CD4-positive, alpha-beta T cell (primary cell): ENCODE results near the gene PRKCSH. TPM values are rescaled to one million over a fixed set of nuclear protein-coding genes. Genes with fewer than 3 reads are reported as not detected.

Source experiments
- ATAC-seq: fragments of 200-7000 bp; cut with Tn5 transposase; one replicate; pipeline ENCODE4 v1.10.0; 2022; ENCODE audit warnings: mild to moderate bottlenecking; ENCODE audit not compliant: poor library complexity
- CTCF ChIA-PET: fragments of 350-600 bp; sonication (Branson Sonifier 250); formaldehyde crosslinking; loops from one replicate; lab custom pipeline; 2021; ENCODE audit warnings: antibody characterized with exemption, inconsistent platforms; lab: Charles Lee
- POLR2A ChIA-PET: fragments of 350-600 bp; sonication (Branson Sonifier 250); formaldehyde crosslinking; loops from one replicate; lab custom pipeline; 2021; ENCODE audit warnings: antibody characterized with exemption, inconsistent platforms; lab: Charles Lee
- DNase-seq, 14 experiments: peaks; one replicate each; pipeline ENCODE4 v3.0.0-alpha.2; 2013 to 2020; ENCODE audit warnings: mixed read lengths in 2 of 14
- H3K27ac ChIP-seq, 2 donors: one replicate each; pipeline versions ENCODE4 v1.5.1 to v1.7.0; 2013; ENCODE audit warnings: low read length in 2 of 2, low read depth in 1 of 2, mild to moderate bottlenecking in 1 of 2
- H3K27me3 ChIP-seq, 2 experiments: 1 replicate in 1 of 2; 2 replicates in 1 of 2; pipeline versions ENCODE4 v1.6.1 to v1.7.0; 2013; ENCODE audit warnings: low read length in 2 of 2, control low read depth in 1 of 2, mild to moderate bottlenecking in 1 of 2, moderate library complexity in 1 of 2; ENCODE audit not compliant: insufficient read depth in 2 of 2, control insufficient read depth in 1 of 2
- H3K36me3 ChIP-seq: one replicate; pipeline ENCODE4 v1.6.1; 2013; ENCODE audit warnings: low read length, control low read depth; ENCODE audit not compliant: insufficient read depth
- H3K4me1 ChIP-seq: one replicate; pipeline ENCODE4 v1.6.1; 2013; ENCODE audit warnings: low read length, control low read depth; ENCODE audit not compliant: insufficient read depth
- H3K4me3 ChIP-seq: one replicate; pipeline ENCODE4 v1.5.1; 2013; ENCODE audit warnings: mild to moderate bottlenecking, low read length, moderate library complexity
- H3K9me3 ChIP-seq, 2 experiments: 1 replicate in 1 of 2; 2 replicates in 1 of 2; pipeline versions ENCODE4 v1.6.1 to v1.7.0; 2013; ENCODE audit warnings: low read length in 2 of 2, mild to moderate bottlenecking in 2 of 2, control low read depth in 1 of 2, moderate library complexity in 1 of 2; ENCODE audit not compliant: control insufficient read depth in 1 of 2, insufficient read depth in 1 of 2
- H3K27ac Mint-ChIP-seq: one replicate; pipeline ENCODE4 v1.8.0; 2020; ENCODE audit warnings: mixed read lengths
- H3K27me3 Mint-ChIP-seq: one replicate; pipeline ENCODE4 v1.8.0; 2021; ENCODE audit warnings: mixed read lengths
- H3K36me3 Mint-ChIP-seq: one replicate; pipeline ENCODE4 v1.8.0; 2021; ENCODE audit warnings: low read depth, mixed read lengths
- H3K4me1 Mint-ChIP-seq: one replicate; pipeline ENCODE4 v1.8.0; 2021; ENCODE audit warnings: low read depth, mixed read lengths
- H3K4me3 Mint-ChIP-seq: one replicate; pipeline ENCODE4 v1.8.0; 2020; ENCODE audit warnings: mild to moderate bottlenecking, mixed read lengths
- H3K9me3 Mint-ChIP-seq: one replicate; pipeline ENCODE4 v1.8.0; 2020; ENCODE audit warnings: mixed read lengths
- CTCF ChIP-seq: fragments of 200-600 bp; IDR thresholded peaks from one replicate; pipeline ENCODE4 v1.8.0; 2022; ENCODE audit warnings: antibody characterized with exemption, mild to moderate bottlenecking
- intact Hi-C, 2 experiments: fragments of 100-400 bp; cut with DNase I in 1 of 2; cut with micrococcal nuclease in 1 of 2; formaldehyde crosslinking; loops; one replicate each; pipeline versions ENCODE4 v1.15.1 to v1.9.0; 2023 to 2025; cut with DNase I, micrococcal nuclease
- polyA plus RNA-seq, 2 donors: library from polyadenylated mRNA; unstranded; fragments of 120-200 nt; gene quantifications; one replicate each; pipeline ENCODE4 v1.2.1, GENCODE V29; 2013
- total RNA-seq, 174 experiments: library from RNA in 2 of 174; stranded (reverse) in 2 of 174; gene quantifications; one replicate each; pipeline ENCODE4 v1.2.3 and lab custom pipeline; 2021 to 2026

The PRKCSH gene
- total RNA-seq: 100 to 1,000 TPM; 257 to 260 TPM
- 200 TPM for polyA plus RNA-seq (2013, experiment 1 of 2)
- polyA plus RNA-seq (2013, experiment 2 of 2): 228 TPM
- 52.0 to 231 (median 156) reads per million in 172 experiments for total RNA-seq (lab: John Stamatoyannopoulos, UW)

- CTCF ChIA-PET: interaction anchor here (0.6 to 3.7 kb wide), 17 partner anchors 9 to 776 kb away, joined by 3 to 38 read pairs (median 4); partner anchors contain the start of genes CCDC159, ELOF1, SWSAP1 and TMEM205
- DNase-seq (peak; percentile 95 to 99 (median 97)), ATAC-seq (peak; percentile 94)
- Histone ChIP-seq H3K9me3 (no peaks in the 10 kb centered on the region), H3K4me3 (peak within 1 kb of the TSS; percentile 90), H3K36me3 (peaks cover 21% of the 10 kb centered on the region), H3K27me3 (no peaks in the 10 kb centered on the region), H3K27ac (peak within 1 kb of the TSS; percentile 58 to 83), H3K4me1 (peaks cover 26% of the 10 kb centered on the region)
- intact Hi-C loops: loop anchor here (1.0 to 10.0 kb wide), 7 partner anchors 47 to 150 kb away; partner anchors contain the start of genes CCDC159 (in 2 of the 2), ELAVL3 (in 2 of the 2) and TMEM205 (in 2 of the 2)
- POLR2A ChIA-PET: interaction anchor here (0.6 to 1.7 kb wide), 13 partner anchors 13 to 553 kb away, joined by 3 to 40 read pairs (median 3); partner anchors contain the start of genes CCDC159, ECSIT, ELOF1 and SWSAP1
- peak; percentile 87 for TF ChIP-seq CTCF
- H3K9me3 Mint-ChIP-seq: no peaks in the 10 kb centered on the region
- H3K4me1 Mint-ChIP-seq: peaks cover 21% of the 10 kb centered on the region
- peak within 1 kb of the TSS; percentile 96 for H3K4me3 Mint-ChIP-seq
- peak within 1 kb of the TSS; percentile 84 for H3K27ac Mint-ChIP-seq
- peaks cover 32% of the 10 kb centered on the region for H3K36me3 Mint-ChIP-seq
- H3K27me3 Mint-ChIP-seq: no peaks in the 10 kb centered on the region
Observed at GRCh38 chr19:11435057-11435832, at the start of gene PRKCSH, which contains the start of gene ODAD3. Gene PRKCSH, plus strand, starts transcription at chr19:11435635. Its CDS starts 483 bp downstream, at chr19:11436118. Gene ODAD3, minus strand, starts transcription at chr19:11435121. Its CDS starts 105 bp downstream, at chr19:11435016.

DNA sequence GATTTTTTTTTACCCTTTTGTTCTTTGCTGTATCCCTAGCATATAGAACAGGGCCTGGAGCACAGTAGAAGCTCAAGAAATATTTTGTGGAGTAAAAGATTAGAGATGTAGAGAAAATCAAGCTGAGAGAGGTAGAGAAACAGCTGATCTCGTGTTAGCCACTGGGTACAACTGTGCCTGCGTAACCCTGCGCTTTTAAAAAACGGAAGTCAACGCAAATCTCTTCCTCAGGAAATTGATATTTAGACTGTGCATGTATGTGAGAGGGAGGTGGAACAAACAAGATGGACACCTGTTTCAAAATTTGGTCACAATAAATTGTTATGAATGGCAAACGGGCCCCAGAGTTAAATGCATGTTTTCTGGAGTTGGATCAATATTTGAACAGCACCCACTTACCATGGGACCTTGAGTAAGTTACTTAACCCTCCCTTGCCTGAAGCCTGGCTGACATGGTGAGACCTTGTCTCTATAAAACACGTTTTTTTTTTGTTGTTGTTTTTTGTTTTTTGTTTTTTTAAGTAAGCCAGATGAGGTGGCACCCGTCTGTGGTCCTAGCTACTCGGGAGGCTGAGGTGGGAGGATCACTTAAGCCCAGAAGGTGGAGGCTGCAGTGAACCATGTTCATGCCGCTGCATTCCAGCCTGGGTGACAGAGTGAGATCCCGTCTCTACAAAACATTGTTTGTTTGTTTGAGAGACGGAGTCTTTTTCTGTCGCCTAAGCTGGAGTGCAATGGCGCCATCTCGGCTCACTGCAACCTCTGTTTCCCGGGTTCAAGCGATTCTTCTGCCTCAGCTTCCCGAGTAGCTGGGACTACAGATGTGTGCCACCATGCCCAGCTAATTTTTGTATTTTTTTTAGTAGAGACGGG is 48.0 kb upstream of the PRKCSH start:
- Histone ChIP-seq H3K36me3 (no peaks in the 10 kb centered on the region), H3K27me3 (peaks cover 18 to 20% of the 10 kb centered on the region in 2 experiments), H3K4me3 (no peak overlapping the region), H3K4me1 (peaks cover 23% of the 10 kb centered on the region), H3K9me3 (peaks cover 6 to 13% of the 10 kb centered on the region in 2 experiments), H3K27ac (no peak overlapping the region)
- peak in 3 of 14 experiments; percentile 35 to 55 (median 36) for DNase-seq
- ATAC-seq: peak; percentile 66
- POLR2A ChIA-PET: interaction anchor here (1.9 kb wide), 1 partner anchor 13 kb away, joined by 9 read pairs; the partner anchor contains the start of gene SWSAP1
- no peak overlapping the region for H3K4me3 Mint-ChIP-seq
- no peak overlapping the region for H3K27ac Mint-ChIP-seq
- intact Hi-C loops: no loop called here
- no peaks in the 10 kb centered on the region for H3K9me3 Mint-ChIP-seq
- no peak for TF ChIP-seq CTCF
- CTCF ChIA-PET: interaction anchor here (0.7 kb wide), 1 partner anchor 47 kb away, joined by 3 read pairs; the partner anchor contains the start of gene ODAD3
- no peaks in the 10 kb centered on the region for H3K36me3 Mint-ChIP-seq
- H3K4me1 Mint-ChIP-seq: peaks cover 14% of the 10 kb centered on the region
- peaks cover 12% of the 10 kb centered on the region for H3K27me3 Mint-ChIP-seq

- ChIA-PET CTCF (no interaction called here), POLR2A (interaction anchor here (2.0 kb wide), 1 partner anchor 10 kb away, joined by 7 read pairs; no protein-coding TSS in a partner anchor)
- intact Hi-C loops: no loop called here
- H3K36me3 Mint-ChIP-seq: no peaks in the 10 kb centered on the region
- no peaks in the 10 kb centered on the region for H3K9me3 Mint-ChIP-seq
- H3K27me3 Mint-ChIP-seq: peaks cover 10% of the 10 kb centered on the region
- TF ChIP-seq CTCF: no peak
- H3K27me3 ChIP-seq: no peaks in the 10 kb centered on the region
- ATAC-seq (no peak), DNase-seq (no peak)
- H3K4me3 ChIP-seq: no peak overlapping the region
- peaks cover 6% of the 10 kb centered on the region for H3K4me1 Mint-ChIP-seq
- H3K27ac ChIP-seq: no peak overlapping the region
- peaks cover 6% of the 10 kb centered on the region in 2 experiments for H3K9me3 ChIP-seq
- H3K36me3 ChIP-seq: no peaks in the 10 kb centered on the region
- H3K4me3 Mint-ChIP-seq: no peak overlapping the region
- H3K27ac Mint-ChIP-seq: no peak overlapping the region
- H3K4me1 ChIP-seq: peaks cover 3% of the 10 kb centered on the region
Observed at GRCh38 chr19:11390359-11390758, 45.1 kb upstream of the PRKCSH start.
